Measurements from ENCODE around the gene CSRNP3.

DNA sequence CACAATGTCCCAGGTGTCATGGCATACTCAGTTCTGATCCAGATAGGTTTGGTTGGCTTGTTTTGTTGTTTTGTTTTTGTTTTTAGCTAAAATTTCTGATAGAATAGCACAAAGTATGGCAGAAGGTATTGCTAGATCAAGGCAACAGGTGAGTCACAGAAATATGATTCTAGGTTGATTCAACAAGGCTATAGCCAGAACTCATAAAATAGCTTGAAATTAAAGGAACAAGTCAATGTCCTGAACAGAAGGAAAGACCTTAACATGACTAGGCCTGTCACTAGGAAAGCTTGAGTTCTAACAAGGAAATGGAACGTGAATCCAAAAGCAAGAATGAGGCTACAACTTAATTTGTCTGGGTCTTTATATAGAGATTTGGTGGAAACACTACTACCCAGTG is 167.5 kb downstream of the CSRNP3 start:
- TF ChIP-seq JUN (IDR thresholded peaks at IDR 0.05; ENCODE audit: borderline replicate concordance, insufficient read depth, insufficient read length, low read depth) (no peak), POLR2A (IDR thresholded peaks at IDR 0.05; ENCODE audit: low read depth, low read length) (no peak), EZH2 (IDR thresholded peaks at IDR 0.05; ENCODE audit: borderline replicate concordance, low read depth, low read length, severe bottlenecking) (no peak)
